ENCODE data around the gene REPIN1. TPM values are rescaled to one million over a fixed set of nuclear protein-coding genes. Genes with fewer than 3 reads are reported as not detected.

Gene REPIN1
- total and polyA plus RNA-seq, 9 of the 15 experiments (the other 6 are each of a cell fraction or from before 2014, with no cell fraction given): 8.1 to 283 (median 94.3) TPM

- TF ChIP-seq RHOXF2B (CRISPR knock-in tag; conservative IDR thresholded peaks at IDR 0.05) (no peak), YY1 (IDR thresholded peaks at IDR 0.05; ENCODE audit: borderline replicate concordance in 1 of 3, control insufficient read depth in 1 of 3, extremely low read depth in 1 of 3, insufficient read depth in 3 of 3, insufficient read length in 1 of 3, insufficient replicate concordance in 2 of 3, low read depth in 1 of 3, low read length in 2 of 3) (peak; percentile 28 to 96 (median 93)), FOXK1 (CRISPR knock-in tag; IDR thresholded peaks at IDR 0.05; ENCODE audit: borderline replicate concordance) (no peak), PBX2 (CRISPR knock-in tag; IDR thresholded peaks at IDR 0.05; ENCODE audit: low read depth) (no peak), PBX2 (tag; conservative IDR thresholded peaks at IDR 0.05; ENCODE audit: low read depth) (no peak), STAT5B (CRISPR knock-in tag; IDR thresholded peaks at IDR 0.05) (no peak), NCOR1 (IDR thresholded peaks at IDR 0.05) (peak; percentile 82), ZBTB40 (IDR thresholded peaks at IDR 0.05) (peak; percentile 85), ZBTB40 (CRISPR knock-in tag; IDR thresholded peaks at IDR 0.05) (no peak), PRPF4 (IDR thresholded peaks at IDR 0.05; ENCODE audit: insufficient read depth, low read depth, low read length, poor library complexity, severe bottlenecking) (peak; percentile 70), ZNF79 (CRISPR knock-in tag; IDR thresholded peaks at IDR 0.05; ENCODE audit: low read depth) (no peak), MLLT1 (IDR thresholded peaks at IDR 0.05) (no peak)
These were observed 36.4 kb downstream of the REPIN1 start (continued) for GRCh38 chr7:150404805-150405583.

All from K562 (cell line).